ENCODE data around the gene GRIN3A.

Gene GRIN3A

GRCh38 chr9:101677861-101678260, 60.6 kb downstream of the GRIN3A start:
- Histone ChIP-seq H3K79me1 (replicated peaks; ENCODE audit: low read length, poor library complexity, severe bottlenecking) (no peaks in the 10 kb centered on the region), H2BK120ac (ENCODE audit: low read depth, low read length) (no peak overlapping the region), H3K14ac (ENCODE audit: low read length in 2 of 2) (no peak overlapping the region), H3K18ac (ENCODE audit: low read depth in 1 of 2, low read length in 2 of 2) (no peak overlapping the region), H3K36me3 (ENCODE audit: control insufficient read depth in 1 of 2, insufficient read depth in 2 of 2, low read depth in 1 of 2, low read length in 2 of 2) (no peaks in the 10 kb centered on the region), H3K9ac (ENCODE audit: low read length) (no peak overlapping the region), H2BK5ac (ENCODE audit: low read depth, low read length, poor library complexity, severe bottlenecking) (no peak overlapping the region), H3K4ac (ENCODE audit: low read depth in 1 of 2, low read length in 2 of 2) (no peak overlapping the region), H3K9me3 (ENCODE audit: control insufficient read depth, low read length) (no peaks in the 10 kb centered on the region), H3K4me3 (ENCODE audit: insufficient read depth in 1 of 2, low read depth in 1 of 2, low read length in 2 of 2) (no peak overlapping the region), H2BK12ac (ENCODE audit: low read length in 2 of 2) (no peak overlapping the region), H3K4me1 (ENCODE audit: control insufficient read depth, insufficient read depth, low read depth, low read length) (no peaks in the 10 kb centered on the region), H2BK15ac (ENCODE audit: low read depth, poor library complexity, severe bottlenecking) (no peak overlapping the region), H3K4me2 (ENCODE audit: low read length, poor library complexity, severe bottlenecking) (no peak overlapping the region), H3K23ac (ENCODE audit: low read length in 2 of 2) (no peak overlapping the region), H4K8ac (ENCODE audit: low read length) (no peak overlapping the region), H3K27me3 (ENCODE audit: control insufficient read depth in 1 of 2, insufficient read depth in 1 of 2, low read length in 2 of 2) (no peaks in the 10 kb centered on the region), H2AK5ac (ENCODE audit: low read length, severe bottlenecking) (no peak overlapping the region), H2AFZ (ENCODE audit: low read depth, low read length) (no peak overlapping the region), H3K27ac (ENCODE audit: low read length, poor library complexity, severe bottlenecking) (no peak overlapping the region), H4K91ac (ENCODE audit: low read length) (no peak overlapping the region)
- no peak for DNase-seq

- no CpG with 5 or more reads among the region's 1 CpG for WGBS
- Histone ChIP-seq H3K27ac (ENCODE audit: low read length, poor library complexity, severe bottlenecking) (no peak overlapping the region), H3K4me3 (ENCODE audit: insufficient read depth in 1 of 2, low read depth in 1 of 2, low read length in 2 of 2) (no peak overlapping the region), H3K9me3 (ENCODE audit: control insufficient read depth, low read length) (no peaks in the 10 kb centered on the region), H3K18ac (ENCODE audit: low read depth in 1 of 2, low read length in 2 of 2) (no peak overlapping the region), H2AFZ (ENCODE audit: low read depth, low read length) (no peak overlapping the region), H2AK5ac (ENCODE audit: low read length, severe bottlenecking) (no peak overlapping the region), H3K4ac (ENCODE audit: low read depth in 1 of 2, low read length in 2 of 2) (no peak overlapping the region), H3K14ac (ENCODE audit: low read length in 2 of 2) (no peak overlapping the region), H2BK12ac (ENCODE audit: low read length in 2 of 2) (no peak overlapping the region), H3K79me1 (replicated peaks; ENCODE audit: low read length, poor library complexity, severe bottlenecking) (no peaks in the 10 kb centered on the region), H3K4me1 (ENCODE audit: control insufficient read depth, insufficient read depth, low read depth, low read length) (no peaks in the 10 kb centered on the region), H3K36me3 (ENCODE audit: control insufficient read depth in 1 of 2, insufficient read depth in 2 of 2, low read depth in 1 of 2, low read length in 2 of 2) (no peaks in the 10 kb centered on the region), H2BK120ac (ENCODE audit: low read depth, low read length) (no peak overlapping the region), H4K8ac (ENCODE audit: low read length) (no peak overlapping the region), H4K91ac (ENCODE audit: low read length) (no peak overlapping the region), H3K4me2 (ENCODE audit: low read length, poor library complexity, severe bottlenecking) (no peak overlapping the region), H2BK5ac (ENCODE audit: low read depth, low read length, poor library complexity, severe bottlenecking) (no peak overlapping the region), H3K9ac (ENCODE audit: low read length) (no peak overlapping the region), H3K23ac (ENCODE audit: low read length in 2 of 2) (no peak overlapping the region), H2BK15ac (ENCODE audit: low read depth, poor library complexity, severe bottlenecking) (no peak overlapping the region), H3K27me3 (ENCODE audit: control insufficient read depth in 1 of 2, insufficient read depth in 1 of 2, low read length in 2 of 2) (no peaks in the 10 kb centered on the region)
- no peak for DNase-seq
Observed at GRCh38 chr9:101675341-101675740, 63.1 kb downstream of the GRIN3A start.

DNA sequence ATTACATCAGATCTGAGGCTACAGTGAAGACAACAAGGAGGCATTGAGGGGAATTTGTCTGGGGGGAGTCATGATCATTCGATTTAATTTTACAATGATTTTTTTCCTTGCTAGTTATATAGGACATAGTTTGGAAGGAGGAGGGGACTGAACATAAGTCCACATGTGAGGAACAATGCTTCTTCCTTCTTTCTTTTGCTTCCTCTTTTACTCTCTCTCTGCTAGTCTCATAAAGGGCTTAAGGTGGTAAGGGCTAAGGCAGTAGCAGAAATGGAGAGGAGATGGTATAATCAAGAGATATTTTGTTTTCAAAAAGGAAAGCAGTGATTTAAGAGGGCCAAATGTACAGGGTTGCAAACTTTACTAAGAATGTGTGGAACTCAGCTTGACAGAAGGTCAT, 64.3 kb downstream of the GRIN3A start:
- H3K4me2 ChIP-seq (ENCODE audit: low read length, poor library complexity, severe bottlenecking) = no peak overlapping the region
- DNase-seq = no peak
- no peak overlapping the region for H2AFZ ChIP-seq (ENCODE audit: low read depth, low read length)
- H2BK120ac ChIP-seq (ENCODE audit: low read depth, low read length) = no peak overlapping the region
- H3K36me3 ChIP-seq (ENCODE audit: control insufficient read depth in 1 of 2, insufficient read depth in 2 of 2, low read depth in 1 of 2, low read length in 2 of 2) = no peaks in the 10 kb centered on the region
- no peaks in the 10 kb centered on the region for H3K9me3 ChIP-seq (ENCODE audit: control insufficient read depth, low read length)
- no peak overlapping the region for H4K8ac ChIP-seq (ENCODE audit: low read length)
- no peak overlapping the region for H3K14ac ChIP-seq (ENCODE audit: low read length in 2 of 2)
- H3K27me3 ChIP-seq (ENCODE audit: control insufficient read depth in 1 of 2, insufficient read depth in 1 of 2, low read length in 2 of 2) = no peaks in the 10 kb centered on the region
- H3K4me3 ChIP-seq (ENCODE audit: insufficient read depth in 1 of 2, low read depth in 1 of 2, low read length in 2 of 2) = no peak overlapping the region
- H3K18ac ChIP-seq (ENCODE audit: low read depth in 1 of 2, low read length in 2 of 2) = no peak overlapping the region
- no peak overlapping the region for H3K27ac ChIP-seq (ENCODE audit: low read length, poor library complexity, severe bottlenecking)
- WGBS = no CpG with 5 or more reads among the region's 1 CpG
- no peaks in the 10 kb centered on the region for H3K4me1 ChIP-seq (ENCODE audit: control insufficient read depth, insufficient read depth, low read depth, low read length)
- H3K79me1 ChIP-seq (replicated peaks; ENCODE audit: low read length, poor library complexity, severe bottlenecking) = no peaks in the 10 kb centered on the region
- H3K4ac ChIP-seq (ENCODE audit: low read depth in 1 of 2, low read length in 2 of 2) = no peak overlapping the region
- H2BK15ac ChIP-seq (ENCODE audit: low read depth, poor library complexity, severe bottlenecking) = no peak overlapping the region
- H2BK5ac ChIP-seq (ENCODE audit: low read depth, low read length, poor library complexity, severe bottlenecking) = no peak overlapping the region
- H4K91ac ChIP-seq (ENCODE audit: low read length) = no peak overlapping the region
- H3K23ac ChIP-seq (ENCODE audit: low read length in 2 of 2) = no peak overlapping the region
- no peak overlapping the region for H2BK12ac ChIP-seq (ENCODE audit: low read length in 2 of 2)
- H3K9ac ChIP-seq (ENCODE audit: low read length) = no peak overlapping the region
- no peak overlapping the region for H2AK5ac ChIP-seq (ENCODE audit: low read length, severe bottlenecking)

DNA sequence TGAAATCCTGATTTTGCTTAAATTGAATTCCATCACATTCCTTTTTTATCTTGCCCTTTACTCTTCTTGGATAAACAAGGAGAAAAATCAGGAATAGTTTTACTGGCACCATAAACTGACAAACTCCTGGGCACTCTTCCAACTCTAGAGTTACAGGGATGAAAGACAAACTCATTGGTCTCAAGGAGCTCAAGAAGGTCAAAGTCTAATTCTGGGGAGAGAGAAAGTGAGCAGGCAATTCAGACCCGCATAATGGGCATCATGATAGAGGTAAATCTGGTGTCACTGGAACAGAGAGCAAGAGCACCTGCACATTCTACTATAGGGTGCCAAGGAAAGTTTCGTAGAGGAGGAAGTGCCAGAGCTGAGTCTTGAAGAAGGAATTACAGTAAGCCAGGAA, 64.8 kb downstream of the GRIN3A start:
- H2BK120ac ChIP-seq (ENCODE audit: low read depth, low read length) = no peak overlapping the region
- no peak overlapping the region for H3K18ac ChIP-seq (ENCODE audit: low read depth in 1 of 2, low read length in 2 of 2)
- H3K4ac ChIP-seq (ENCODE audit: low read depth in 1 of 2, low read length in 2 of 2) = no peak overlapping the region
- H3K4me3 ChIP-seq (ENCODE audit: insufficient read depth in 1 of 2, low read depth in 1 of 2, low read length in 2 of 2) = no peak overlapping the region
- no peak overlapping the region for H3K23ac ChIP-seq (ENCODE audit: low read length in 2 of 2)
- no peak overlapping the region for H2AFZ ChIP-seq (ENCODE audit: low read depth, low read length)
- no peaks in the 10 kb centered on the region for H3K9me3 ChIP-seq (ENCODE audit: control insufficient read depth, low read length)
- 66% methylated on average over 2 of the region's 2 CpGs for WGBS
- H2AK5ac ChIP-seq (ENCODE audit: low read length, severe bottlenecking) = no peak overlapping the region
- no peaks in the 10 kb centered on the region for H3K27me3 ChIP-seq (ENCODE audit: control insufficient read depth in 1 of 2, insufficient read depth in 1 of 2, low read length in 2 of 2)
- H3K9ac ChIP-seq (ENCODE audit: low read length) = no peak overlapping the region
- no peak overlapping the region for H3K27ac ChIP-seq (ENCODE audit: low read length, poor library complexity, severe bottlenecking)
- H2BK5ac ChIP-seq (ENCODE audit: low read depth, low read length, poor library complexity, severe bottlenecking) = no peak overlapping the region
- no peak overlapping the region for H4K8ac ChIP-seq (ENCODE audit: low read length)
- no peak overlapping the region for H2BK15ac ChIP-seq (ENCODE audit: low read depth, poor library complexity, severe bottlenecking)
- H3K4me1 ChIP-seq (ENCODE audit: control insufficient read depth, insufficient read depth, low read depth, low read length) = no peaks in the 10 kb centered on the region
- no peak for DNase-seq
- H3K14ac ChIP-seq (ENCODE audit: low read length in 2 of 2) = no peak overlapping the region
- no peak overlapping the region for H3K4me2 ChIP-seq (ENCODE audit: low read length, poor library complexity, severe bottlenecking)
- H3K36me3 ChIP-seq (ENCODE audit: control insufficient read depth in 1 of 2, insufficient read depth in 2 of 2, low read depth in 1 of 2, low read length in 2 of 2) = no peaks in the 10 kb centered on the region
- no peaks in the 10 kb centered on the region for H3K79me1 ChIP-seq (replicated peaks; ENCODE audit: low read length, poor library complexity, severe bottlenecking)
- H2BK12ac ChIP-seq (ENCODE audit: low read length in 2 of 2) = no peak overlapping the region
- H4K91ac ChIP-seq (ENCODE audit: low read length) = no peak overlapping the region
